VCaP (cell line): Measurements from ENCODE around the gene NAV2.

Experiments used
- H3K27ac ChIP-seq: fragments of 450-650 bp; 2 replicates; pipeline ENCODE4 v1.5.1; 2017
- CTCF ChIP-seq: fragments of 450-650 bp; conservative IDR thresholded peaks from 2 replicates; pipeline ENCODE4 v1.5.1; 2017; ENCODE audit warnings: mild to moderate bottlenecking, moderate library complexity

NAV2 gene

GRCh38 chr11:19917069-19917468 lies 204.4 kb downstream of the NAV2 start:
- TF ChIP-seq CTCF = no peak
- no peak overlapping the region for H3K27ac ChIP-seq

- no peak overlapping the region for H3K27ac ChIP-seq
- no peak for TF ChIP-seq CTCF
Observed at GRCh38 chr11:19918302-19919049, 205.8 kb downstream of the NAV2 start.

- H3K27ac ChIP-seq = no peak overlapping the region
- no peak for TF ChIP-seq CTCF
Observed at GRCh38 chr11:19919050-19919561, 206.5 kb downstream of the NAV2 start.

GRCh38 chr11:19920982-19921381 lies 208.3 kb downstream of the NAV2 start:
- H3K27ac ChIP-seq = no peak overlapping the region
- TF ChIP-seq CTCF = no peak

GRCh38 chr11:19921976-19922688 lies 209.5 kb downstream of the NAV2 start:
- TF ChIP-seq CTCF = no peak
- H3K27ac ChIP-seq = no peak overlapping the region

GRCh38 chr11:19922689-19923035 lies 210.0 kb downstream of the NAV2 start:
- TF ChIP-seq CTCF = no peak
- no peak overlapping the region for H3K27ac ChIP-seq

GRCh38 chr11:19923626-19924025 lies 211.0 kb downstream of the NAV2 start:
- TF ChIP-seq CTCF = no peak
- H3K27ac ChIP-seq = no peak overlapping the region
